Adrenal gland (tissue), 12 donors: Measurements from ENCODE around the gene PROM1. TPM values are rescaled to one million over a fixed set of nuclear protein-coding genes. Genes with fewer than 3 reads are reported as not detected.

ENCODE experiments used
- DNase-seq, 7 donors: peaks; one replicate each; pipeline ENCODE4 v3.0.0-alpha.2; 2019 to 2020
- H3K27ac ChIP-seq, 5 donors: fragments of 200-600 bp; sonication (generic) in 4 of 5; 1 replicate in 3 of 5; 2 replicates in 2 of 5; pipeline versions ENCODE4 v1.5.1 to v1.8.0; 2016 to 2020; ENCODE audit warnings: mild to moderate bottlenecking in 1 of 5
- H3K27me3 ChIP-seq: fragments of 200-600 bp; 2 replicates; pipeline ENCODE4 v1.8.0; 2021
- H3K36me3 ChIP-seq, 2 donors: fragments of 200-600 bp; replicated peaks in 1 of 2; 1 replicate in 1 of 2; 2 replicates in 1 of 2; pipeline versions ENCODE4 v1.5.1 to v1.8.0; 2018 to 2022
- H3K4me1 ChIP-seq, 2 donors: fragments of 200-600 bp; replicated peaks in 1 of 2; 1 replicate in 1 of 2; 2 replicates in 1 of 2; pipeline versions ENCODE4 v1.5.1 to v1.8.0; 2018 to 2021
- H3K4me3 ChIP-seq, 4 donors: fragments of 200-600 bp; sonication (generic) in 3 of 4; one replicate each; pipeline ENCODE4 v1.5.1; 2016 to 2018
- H3K9me3 ChIP-seq, 3 donors: fragments of 200-600 bp; sonication (generic) in 1 of 3; replicated peaks in 1 of 3; 1 replicate in 2 of 3; 2 replicates in 1 of 3; pipeline versions ENCODE4 v1.5.1 to v1.8.0; 2016 to 2021
- CTCF ChIP-seq, 6 experiments: fragments of 450-650 bp in 4 of 6; fragments of 200-600 bp in 2 of 6; sonication (generic) in 1 of 6; IDR thresholded peaks; 1 replicate in 5 of 6; 2 replicates in 1 of 6; pipeline versions ENCODE4 v1.5.1 to v1.8.0; 2016 to 2021; ENCODE audit warnings: antibody characterized with exemption in 6 of 6, mild to moderate bottlenecking in 2 of 6, moderate library complexity in 1 of 6
- POLR2A ChIP-seq, 2 donors: fragments of 450-650 bp; IDR thresholded peaks; one replicate each; pipeline ENCODE4 v1.6.1; 2017; ENCODE audit warnings: antibody characterized with exemption in 2 of 2, mild to moderate bottlenecking in 2 of 2, moderate library complexity in 1 of 2
- WGBS, 4 donors: extraction: QIAGEN DNeasy Blood & Tissue Kit in 2 of 4; methylation state at CpG; one replicate each; pipeline versions ENCODE4 v1.1.5 to v1.1.7; 2013 to 2017; 5-methylcytosine and 5-hydroxymethylcytosine counted together
- intact Hi-C, 2 donors: fragments of 100-400 bp; cut with DNase I; formaldehyde crosslinking; loops; one replicate each; pipeline versions ENCODE4 v1.14.1 to v1.15.0; 2022 to 2023
- polyA plus RNA-seq, 3 donors: library from polyadenylated mRNA; stranded (reverse); fragments of 200-250 nt in 2 of 3; fragments of 350-450 nt in 1 of 3; fragmentation: Illumina TruSeq in 1 of 3; extraction: RNeasy Lipid Tissue Mini Kit (QIAGEN cat#74804) in 1 of 3; gene quantifications; one replicate each; pipeline ENCODE4 v1.2.3, GENCODE V29; 2013 to 2014
- total RNA-seq, 9 donors: library from RNA; depleted of rRNA in 4 of 9; stranded (reverse); fragments of >200 nt in 4 of 9; fragments of 120-200 nt in 1 of 9; fragmentation: NEBNext Ultra II Directional in 1 of 9; extraction: Animal tissue kit (Norgen Biotek cat#: 25700) in 1 of 9; gene quantifications; one replicate each; pipeline versions ENCODE4 v1.1.0 to v1.2.4, GENCODE V29; 2013 to 2023
- donor health status: healthy with polysubstance abuse.
- donor health status: Bipolar disorder and iron deficiency.
- donor health status: DM: yes; HTN: yes; CAD: no.
- donor health status: DM: no; HTN: no; CAD: no.
- donor health status: DM: no; HTN: no; CAD: no.
- donor health status: DM: yes; HTN: yes; CAD: no.

Gene PROM1
- total and polyA plus RNA-seq, 12 donors, result 0.14 to 1.6 (median 0.39) TPM; not detected in 4

- TF ChIP-seq CTCF (IDR thresholded peaks at IDR 0.05) (no peak), POLR2A (IDR thresholded peaks at IDR 0.05) (no peak)
- DNase-seq, result no peak
- Histone ChIP-seq H3K4me3 (no peak overlapping the region), H3K4me1 (no peaks in the 10 kb centered on the region), H3K9me3 (no peaks in the 10 kb centered on the region), H3K27me3 (no peaks in the 10 kb centered on the region), H3K27ac (no peak overlapping the region), H3K36me3 (no peaks in the 10 kb centered on the region)
- 57 to 77% (median 73%) methylated on average over 4 of the region's 4 CpGs for WGBS, 4 donors
- intact Hi-C loops, result loop anchor here in 1 of 2 donors (10.0 kb wide), 1 partner anchor 192 kb away; no protein-coding TSS in a partner anchor
These were observed 87.0 kb downstream of the PROM1 start for GRCh38 chr4:15996773-15997172.

- H3K4me3 ChIP-seq, result no peak overlapping the region
- WGBS, 4 donors, result 79 to 94% (median 87%) methylated on average over 3 of the region's 3 CpGs
- TF ChIP-seq CTCF (IDR thresholded peaks at IDR 0.05) (no peak), POLR2A (IDR thresholded peaks at IDR 0.05) (no peak)
- DNase-seq, result no peak
- H3K27ac ChIP-seq, result no peak overlapping the region
- H3K9me3 ChIP-seq, result no peaks in the 10 kb centered on the region
- H3K27me3 ChIP-seq, result no peaks in the 10 kb centered on the region
- intact Hi-C loops, result loop anchor here in 1 of 2 donors (10.0 kb wide), 1 partner anchor 191 kb away; no protein-coding TSS in a partner anchor
- H3K4me1 ChIP-seq, result no peaks in the 10 kb centered on the region
- no peaks in the 10 kb centered on the region for H3K36me3 ChIP-seq
These were observed 88.0 kb downstream of the PROM1 start for GRCh38 chr4:15995826-15996225.

DNA sequence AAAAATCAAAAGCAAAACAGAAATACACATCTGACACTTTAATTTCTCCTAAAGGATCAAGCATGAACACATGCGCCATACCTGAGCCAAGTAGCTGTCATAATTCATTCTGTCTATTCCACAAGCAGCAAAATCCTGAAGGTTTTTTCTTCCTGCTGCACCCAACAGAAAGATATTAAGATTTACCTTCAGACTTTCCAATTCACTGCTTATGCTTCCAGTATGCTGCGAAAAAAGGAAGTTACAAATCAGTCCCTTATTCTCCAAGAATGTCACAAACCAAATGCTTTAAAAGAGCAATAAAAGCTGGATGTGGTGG, 91.7 kb downstream of the PROM1 start:
- H3K27me3 ChIP-seq, result no peaks in the 10 kb centered on the region
- intact Hi-C loops, result loop anchor here in 1 of 2 donors (10.0 kb wide), 1 partner anchor 187 kb away; no protein-coding TSS in a partner anchor
- H3K27ac ChIP-seq, result no peak overlapping the region
- H3K4me1 ChIP-seq, result no peaks in the 10 kb centered on the region
- H3K9me3 ChIP-seq, result no peaks in the 10 kb centered on the region
- H3K4me3 ChIP-seq, result no peak overlapping the region
- 45 to 49% (median 47%) methylated on average over 2 of the region's 2 CpGs for WGBS, 4 donors
- no peaks in the 10 kb centered on the region for H3K36me3 ChIP-seq
- TF ChIP-seq POLR2A (IDR thresholded peaks at IDR 0.05) (no peak), CTCF (IDR thresholded peaks at IDR 0.05) (no peak)
- no peak for DNase-seq

- no peaks in the 10 kb centered on the region for H3K9me3 ChIP-seq
- H3K4me3 ChIP-seq, result no peak overlapping the region
- H3K27ac ChIP-seq, result no peak overlapping the region
- no peaks in the 10 kb centered on the region for H3K36me3 ChIP-seq
- intact Hi-C loops, result loop anchor here in 1 of 2 donors (10.0 kb wide), 1 partner anchor 186 kb away; no protein-coding TSS in a partner anchor
- no peak for DNase-seq
- 76 to 82% (median 80%) methylated on average over 12 of the region's 12 CpGs for WGBS, 4 donors
- TF ChIP-seq POLR2A (IDR thresholded peaks at IDR 0.05) (no peak), CTCF (IDR thresholded peaks at IDR 0.05) (no peak)
- no peaks in the 10 kb centered on the region for H3K4me1 ChIP-seq
- H3K27me3 ChIP-seq, result no peaks in the 10 kb centered on the region
These were observed 93.1 kb downstream of the PROM1 start for GRCh38 chr4:15990570-15991285.
